WI38 (cell line): ENCODE data around the gene FAM120A.

Experiments used
- H3K4me3 ChIP-seq: 2 replicates; pipeline ENCODE4 v1.5.1; 2011; ENCODE audit warnings: low read depth, mild to moderate bottlenecking, control low read depth, low read length
- TF ChIP-seq, protein P1 (sequence below): IDR thresholded peaks from 2 replicates; pipeline ENCODE4 v1.5.1; 2012; ENCODE audit warnings: low read depth, mild to moderate bottlenecking, control low read depth, low read length

The FAM120A gene

DNA sequence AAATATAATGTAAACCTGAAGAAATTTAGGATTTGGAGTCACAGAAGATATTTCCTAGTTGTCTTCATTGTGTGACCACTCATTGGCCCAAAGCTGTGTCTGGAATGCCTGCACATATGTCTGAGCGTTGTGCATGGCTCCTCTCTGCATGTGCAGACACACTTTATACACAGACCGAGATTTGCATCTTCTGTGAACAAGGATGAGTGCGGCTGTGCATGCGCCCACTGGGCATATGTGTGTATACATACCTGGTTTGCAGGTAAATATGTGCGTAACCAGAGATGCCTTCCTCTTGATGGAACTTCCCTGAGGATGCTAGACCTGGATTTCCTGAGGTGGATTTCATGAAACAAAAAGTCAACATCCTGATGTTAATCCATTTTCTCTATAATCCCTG lies 144.0 kb downstream of the FAM120A start:
- TF ChIP-seq, protein P1, sequence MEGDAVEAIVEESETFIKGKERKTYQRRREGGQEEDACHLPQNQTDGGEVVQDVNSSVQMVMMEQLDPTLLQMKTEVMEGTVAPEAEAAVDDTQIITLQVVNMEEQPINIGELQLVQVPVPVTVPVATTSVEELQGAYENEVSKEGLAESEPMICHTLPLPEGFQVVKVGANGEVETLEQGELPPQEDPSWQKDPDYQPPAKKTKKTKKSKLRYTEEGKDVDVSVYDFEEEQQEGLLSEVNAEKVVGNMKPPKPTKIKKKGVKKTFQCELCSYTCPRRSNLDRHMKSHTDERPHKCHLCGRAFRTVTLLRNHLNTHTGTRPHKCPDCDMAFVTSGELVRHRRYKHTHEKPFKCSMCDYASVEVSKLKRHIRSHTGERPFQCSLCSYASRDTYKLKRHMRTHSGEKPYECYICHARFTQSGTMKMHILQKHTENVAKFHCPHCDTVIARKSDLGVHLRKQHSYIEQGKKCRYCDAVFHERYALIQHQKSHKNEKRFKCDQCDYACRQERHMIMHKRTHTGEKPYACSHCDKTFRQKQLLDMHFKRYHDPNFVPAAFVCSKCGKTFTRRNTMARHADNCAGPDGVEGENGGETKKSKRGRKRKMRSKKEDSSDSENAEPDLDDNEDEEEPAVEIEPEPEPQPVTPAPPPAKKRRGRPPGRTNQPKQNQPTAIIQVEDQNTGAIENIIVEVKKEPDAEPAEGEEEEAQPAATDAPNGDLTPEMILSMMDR, result no peak
- no peak overlapping the region for H3K4me3 ChIP-seq

DNA sequence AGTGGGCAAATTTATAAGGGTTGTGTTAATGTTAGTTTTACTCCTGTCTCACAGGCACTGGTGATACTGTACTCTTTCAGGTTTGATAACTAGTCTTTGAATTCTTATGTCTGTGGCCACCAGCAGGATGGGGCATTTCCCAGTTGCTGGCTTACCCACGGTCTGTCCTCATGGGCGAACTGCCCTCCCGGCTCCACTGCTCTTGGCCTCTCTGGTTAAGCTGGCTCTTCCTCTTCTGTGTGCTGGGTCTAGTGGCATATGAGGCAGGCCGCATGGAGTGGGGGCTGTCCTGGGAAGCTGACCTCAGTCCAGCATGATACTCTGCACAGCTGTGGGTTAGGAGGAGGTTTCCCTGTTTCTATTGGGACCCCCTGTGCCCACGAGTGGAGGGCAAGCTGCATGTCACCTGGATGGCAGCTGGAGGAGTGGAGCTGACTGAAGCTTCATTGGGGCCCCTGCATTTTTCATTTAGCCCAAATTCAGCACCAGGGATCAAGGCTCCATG lies 144.4 kb downstream of the FAM120A start:
- H3K4me3 ChIP-seq, result no peak overlapping the region
- TF ChIP-seq, protein P1, result no peak

DNA sequence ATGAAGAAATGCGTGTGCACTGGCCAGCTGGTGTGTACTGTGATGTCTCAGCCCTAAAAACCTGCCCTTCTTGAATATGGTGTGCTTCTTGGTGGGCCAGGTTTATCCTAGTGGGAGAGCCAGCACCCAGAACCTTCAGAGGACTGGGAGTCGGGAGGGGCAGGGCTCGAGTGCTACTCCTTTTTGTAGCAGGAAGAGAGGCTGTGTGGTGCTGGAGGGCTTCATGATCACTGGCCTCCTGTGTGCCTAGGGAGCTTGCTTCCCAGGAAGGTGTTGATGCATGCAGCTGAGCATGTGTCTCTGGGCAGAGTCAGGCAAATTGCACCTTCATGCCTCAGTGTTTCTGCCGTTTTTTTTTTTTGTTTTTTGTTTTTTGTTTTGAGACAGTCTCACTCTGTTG lies 144.9 kb downstream of the FAM120A start:
- TF ChIP-seq, protein P1, result no peak

DNA sequence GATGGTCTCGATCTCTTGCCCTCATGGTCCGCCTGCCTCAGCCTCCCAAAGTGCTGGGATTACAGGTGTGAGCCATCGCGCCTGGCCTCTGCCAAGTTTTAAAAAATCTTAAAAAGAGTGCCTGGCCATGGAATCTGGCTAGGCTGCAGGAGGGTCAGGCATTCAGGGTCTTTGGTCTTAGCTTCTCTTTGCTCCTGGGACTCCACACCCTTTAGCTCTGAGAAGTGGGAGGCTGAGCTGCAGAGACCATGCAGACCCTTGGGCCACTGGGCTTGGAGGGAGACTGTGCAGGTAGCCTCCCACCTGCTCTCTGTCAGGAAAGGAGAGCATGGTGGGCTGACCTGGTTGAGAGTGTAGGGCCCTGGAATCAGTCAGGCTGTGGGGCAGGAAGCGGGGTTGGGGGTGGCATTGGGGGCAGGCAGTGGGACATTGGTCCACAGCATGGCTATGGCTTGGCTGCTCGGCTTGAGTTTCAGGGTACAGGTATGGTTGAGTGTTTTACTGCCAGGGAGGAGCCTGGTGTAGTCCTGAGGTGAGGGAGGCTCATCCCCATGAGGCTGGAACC lies 145.7 kb downstream of the FAM120A start:
- H3K4me3 ChIP-seq, result no peak overlapping the region
- TF ChIP-seq, protein P1, result no peak

More for the DNA sequence above, 144.9 kb downstream of the FAM120A start:
- no peak overlapping the region for H3K4me3 ChIP-seq

DNA sequence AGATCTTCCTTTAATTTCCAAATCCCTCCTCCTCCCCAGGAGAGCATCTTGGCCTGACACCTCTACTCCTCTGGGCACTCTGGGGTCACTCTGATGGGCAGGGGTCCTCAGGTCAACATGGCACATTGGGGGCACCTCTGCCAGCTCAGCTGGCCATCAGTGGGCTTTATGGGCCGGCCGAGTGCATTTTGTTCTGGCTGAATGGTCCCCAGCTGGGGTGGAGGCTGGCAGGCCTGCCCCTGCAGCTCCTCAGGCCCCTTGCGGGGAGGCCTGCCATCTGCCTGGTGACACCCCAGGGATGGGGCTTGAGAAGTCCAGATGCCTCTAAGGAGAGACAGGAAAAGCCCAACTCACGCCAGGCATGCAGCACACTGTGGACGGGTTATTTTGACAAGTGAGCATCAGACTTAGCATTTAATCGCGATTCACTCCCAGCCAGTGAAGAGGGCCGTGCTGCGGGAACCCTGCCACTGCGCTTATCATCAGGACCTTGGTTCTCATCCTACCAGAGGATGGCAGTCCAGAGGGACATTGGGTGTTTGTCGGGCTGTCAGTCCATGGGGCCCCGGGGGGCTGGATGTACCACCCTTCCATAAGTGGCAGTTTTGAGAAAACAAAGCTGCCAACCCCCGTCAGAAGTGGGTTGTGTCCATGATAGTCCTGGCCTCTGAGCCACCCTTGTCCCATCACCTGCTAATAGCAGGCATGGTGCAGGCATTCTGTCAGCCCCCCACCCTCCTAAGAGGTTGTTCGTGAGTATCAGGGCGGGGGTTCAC lies 146.6 kb downstream of the FAM120A start:
- no peak overlapping the region for H3K4me3 ChIP-seq

DNA sequence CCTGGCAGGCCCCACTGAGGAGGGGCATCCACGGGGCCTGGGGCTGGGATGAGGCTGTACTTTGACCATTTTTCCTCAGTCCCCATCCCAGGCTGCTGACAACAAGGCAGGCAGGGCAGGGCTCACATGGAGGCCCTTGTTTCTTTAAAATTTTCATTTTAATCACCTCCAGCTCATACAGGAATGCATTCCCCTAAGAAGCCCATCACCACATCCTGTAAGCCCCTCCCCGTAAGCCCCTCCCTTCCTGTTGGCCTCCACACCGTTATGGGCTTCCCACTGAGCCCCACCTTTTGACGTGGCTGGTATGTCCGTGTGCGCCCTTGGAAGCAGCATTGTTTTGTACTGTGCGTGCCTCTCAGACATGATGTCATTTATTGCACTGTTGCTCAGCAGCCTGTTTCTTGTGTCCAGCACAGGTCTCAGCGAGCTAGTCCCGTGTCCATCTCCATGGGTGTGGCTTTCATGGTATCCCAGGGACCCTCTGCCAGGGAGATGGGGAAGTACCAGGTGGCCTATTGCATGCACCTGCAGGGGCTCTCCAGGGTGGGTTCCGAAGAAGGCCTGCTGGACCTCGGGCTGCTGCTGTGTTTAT lies 147.3 kb downstream of the FAM120A start:
- H3K4me3 ChIP-seq, result no peak overlapping the region
- TF ChIP-seq, protein P1, result no peak

More for the DNA sequence above, 146.6 kb downstream of the FAM120A start:
- TF ChIP-seq, protein P1, result no peak
